GM12878 (cell line): Measurements from ENCODE around the gene YWHAG. TPM values are rescaled to one million over a fixed set of nuclear protein-coding genes. Genes with fewer than 3 reads are reported as not detected.

Experiments
- BCLAF1 ChIP-seq: fragments of 450-650 bp; IDR thresholded peaks from 2 replicates; pipeline ENCODE4 v1.6.1; 2017; ENCODE audit warnings: antibody characterized with exemption, mild to moderate bottlenecking, moderate library complexity
- EGR1 ChIP-seq, 2 experiments: IDR thresholded peaks; 1 replicate in 1 of 2; 2 replicates in 1 of 2; pipeline ENCODE4 v1.6.1; 2011 to 2012; ENCODE audit warnings: low read depth in 2 of 2, low read length in 2 of 2, borderline replicate concordance in 1 of 2, mild to moderate bottlenecking in 1 of 2, moderate library complexity in 1 of 2
- RAD51 ChIP-seq: fragments of 450-650 bp; IDR thresholded peaks from 2 replicates; pipeline ENCODE4 v1.6.1; 2016; ENCODE audit warnings: moderate library complexity, mild to moderate bottlenecking, inconsistent platforms
- RBBP5 ChIP-seq: fragments of 200-600 bp; sonication (generic); conservative IDR thresholded peaks from 2 replicates; pipeline ENCODE4 v1.6.1; 2016
- REST ChIP-seq: IDR thresholded peaks from 2 replicates; pipeline ENCODE4 v1.6.1; 2012; ENCODE audit warnings: mild to moderate bottlenecking, low read depth, low read length
- SKIL ChIP-seq: fragments of 450-650 bp; IDR thresholded peaks from 2 replicates; pipeline ENCODE4 v1.6.1; 2017; ENCODE audit warnings: mild to moderate bottlenecking, low read depth, inconsistent platforms; ENCODE audit not compliant: poor library complexity, severe bottlenecking
- SREBF1 ChIP-seq: IDR thresholded peaks from 2 replicates; pipeline ENCODE4 v1.6.1; 2012; ENCODE audit warnings: mild to moderate bottlenecking, low read length
- STAT1 ChIP-seq: fragments of 450-650 bp; conservative IDR thresholded peaks from 2 replicates; pipeline ENCODE4 v1.6.1; 2014; ENCODE audit warnings: antibody characterized with exemption, mild to moderate bottlenecking
- TCF12 ChIP-seq: IDR thresholded peaks from 2 replicates; pipeline ENCODE4 v1.6.1; 2011; ENCODE audit warnings: low read depth, mild to moderate bottlenecking, low read length
- ZNF217 ChIP-seq: fragments of 450-650 bp; IDR thresholded peaks from 2 replicates; pipeline ENCODE4 v1.6.1; 2017; ENCODE audit warnings: antibody characterized with exemption, mild to moderate bottlenecking
- polyA plus RNA-seq, 11 experiments: library from polyadenylated mRNA; depleted of rRNA in 4 of 11; unstranded in 6 of 11; stranded (reverse) in 5 of 11; fragments of >200 nt; fragmentation: Nextera tagmentation in 4 of 11; fragmentation: Illumina TruSeq in 1 of 11; extraction: Ambion mirVana in 4 of 11; extraction: Trizol in 1 of 11; gene quantifications; 1 replicate in 1 of 11; 2 replicates in 10 of 11; pipeline versions ENCODE4 v1.2.1 to v1.2.3, GENCODE V29; 2011 to 2016; ENCODE audit warnings: inconsistent platforms in 2 of 11, missing spikeins in 2 of 11, low read depth in 1 of 11
- total RNA-seq, 4 experiments: library from RNA; depleted of rRNA in 3 of 4; stranded (reverse); fragments of >200 nt in 3 of 4; fragmentation: Illumina TruSeq in 1 of 4; extraction: Trizol in 1 of 4; gene quantifications; 2 replicates each; pipeline versions ENCODE4 v1.2.1 to v1.2.3, GENCODE V29; 2013 to 2021

Gene YWHAG
- total and polyA plus RNA-seq, 10 of the 15 experiments (the other 5 are each of a cell fraction or from before 2014, with no cell fraction given): 20.2 to 157 (median 41.3) TPM

GRCh38 chr7:76283254-76284159 is 75.3 kb downstream of the YWHAG start (continued):
- TF ChIP-seq RBBP5: no peak
- no peak for TF ChIP-seq REST
- TF ChIP-seq TCF12: no peak
- no peak for TF ChIP-seq EGR1 (IDR thresholded peaks at IDR 0.05; ENCODE audit: borderline replicate concordance in 1 of 2, low read depth in 2 of 2, low read length in 2 of 2)
- TF ChIP-seq ZNF217: no peak
- TF ChIP-seq BCLAF1: no peak
- no peak for TF ChIP-seq SKIL
- no peak for TF ChIP-seq STAT1
- no peak for TF ChIP-seq RAD51
- TF ChIP-seq SREBF1: no peak
